K562 (cell line): ENCODE measurements around the gene CCDC116. TPM values are rescaled to one million over a fixed set of nuclear protein-coding genes. Genes with fewer than 3 reads are reported as not detected.
A peak's percentile ranks its signal among the peaks of the same experiment; 100 is the strongest.

Experiments used
- DMBX1 ChIP-seq: fragments of 250-450 bp; sonication (Bioruptor Pico); IDR thresholded peaks from 2 replicates; pipeline ENCODE4 v1.8.0; 2022; ENCODE audit warnings: inconsistent platforms, mild to moderate bottlenecking, moderate library complexity, borderline replicate concordance
- FOXA3 ChIP-seq, 2 experiments: fragments of 450-650 bp in 1 of 2; sonication (generic) in 1 of 2; formaldehyde crosslinking; IDR thresholded peaks in 1 of 2; conservative IDR thresholded peaks in 1 of 2; 2 replicates each; pipeline versions ENCODE4 v1.4.0 to v1.8.0; 2020 to 2022; ENCODE audit warnings: mild to moderate bottlenecking in 2 of 2, missing genetic modification reagents in 1 of 2
- FUS ChIP-seq: fragments of 200-400 bp; formaldehyde crosslinking; optimal IDR thresholded peaks from 2 replicates; pipeline ENCODE3; 2017; ENCODE audit warnings: low read depth, low read length
- IRF2 ChIP-seq: sonication (generic); formaldehyde crosslinking; IDR thresholded peaks from 2 replicates; pipeline ENCODE4 v1.8.1; 2022; ENCODE audit warnings: mild to moderate bottlenecking, missing genetic modification reagents
- NR2F6 ChIP-seq: fragments of 450-650 bp; formaldehyde crosslinking; IDR thresholded peaks from 2 replicates; pipeline ENCODE4 v1.4.0; 2020; ENCODE audit warnings: mild to moderate bottlenecking
- OTX1 ChIP-seq: fragments of 450-650 bp; formaldehyde crosslinking; IDR thresholded peaks from 2 replicates; pipeline ENCODE4 v1.4.0; 2022; ENCODE audit warnings: mild to moderate bottlenecking
- RBM17 ChIP-seq: fragments of 200-400 bp; formaldehyde crosslinking; IDR thresholded peaks from 2 replicates; pipeline ENCODE4 v1.6.1; 2017; ENCODE audit warnings: low read depth, mild to moderate bottlenecking, low read length, borderline replicate concordance
- RBM22 ChIP-seq: fragments of 200-400 bp; formaldehyde crosslinking; IDR thresholded peaks from 2 replicates; pipeline ENCODE4 v1.6.1; 2018; ENCODE audit warnings: low read length, low read depth; ENCODE audit not compliant: poor library complexity, severe bottlenecking
- SIRT6 ChIP-seq: IDR thresholded peaks from one replicate; pipeline ENCODE4 v1.6.1; 2012; ENCODE audit warnings: low read depth, mild to moderate bottlenecking, control low read depth, inconsistent platforms, low read length, moderate library complexity
- SMAD1 ChIP-seq: fragments of 150-350 bp; IDR thresholded peaks from 2 replicates; pipeline ENCODE4 v1.6.1; 2014; ENCODE audit warnings: low read length, low read depth; ENCODE audit not compliant: partially characterized antibody
- SPI1 ChIP-seq: IDR thresholded peaks from 2 replicates; pipeline ENCODE4 v1.6.1; 2011; ENCODE audit warnings: low read depth, low read length, control low read depth, borderline replicate concordance
- TFAM ChIP-seq: fragments of 250-450 bp; sonication (Bioruptor Pico); conservative IDR thresholded peaks from 2 replicates; pipeline ENCODE4 v1.5.0; 2021; ENCODE audit warnings: mild to moderate bottlenecking, moderate library complexity
- ZBTB1 ChIP-seq: sonication (generic); formaldehyde crosslinking; IDR thresholded peaks from 2 replicates; pipeline ENCODE4 v1.8.1; 2023; ENCODE audit warnings: missing genetic modification reagents, low read depth, mild to moderate bottlenecking, borderline replicate concordance
- ZBTB8A ChIP-seq: fragments of 450-650 bp; IDR thresholded peaks from 2 replicates; pipeline ENCODE4 v1.6.1; 2018; ENCODE audit warnings: mild to moderate bottlenecking, moderate library complexity; ENCODE audit not compliant: partially characterized antibody
- ZNF133 ChIP-seq: fragments of 250-450 bp; sonication (Bioruptor Pico); IDR thresholded peaks from 2 replicates; pipeline ENCODE4 v1.4.0; 2020; ENCODE audit warnings: mild to moderate bottlenecking
- ZNF561 ChIP-seq: fragments of 450-650 bp; formaldehyde crosslinking; conservative IDR thresholded peaks from 2 replicates; pipeline ENCODE4 v1.4.0; 2020; ENCODE audit warnings: mild to moderate bottlenecking, moderate library complexity
- polyA plus RNA-seq, 8 experiments: library from polyadenylated mRNA; depleted of rRNA in 4 of 8; stranded (reverse) in 5 of 8; unstranded in 3 of 8; fragments of >200 nt; fragmentation: Nextera tagmentation in 2 of 8; fragmentation: Illumina TruSeq in 1 of 8; extraction: Ambion mirVana in 2 of 8; extraction: Trizol in 1 of 8; gene quantifications; 2 replicates each; pipeline versions ENCODE4 v1.2.1 to v1.2.3, GENCODE V29; 2011 to 2014; ENCODE audit warnings: inconsistent platforms in 1 of 8, missing spikeins in 1 of 8
- total RNA-seq, 7 experiments: library from RNA; depleted of rRNA in 6 of 7; stranded (reverse); fragments of >200 nt in 6 of 7; fragmentation: Illumina TruSeq in 2 of 7; extraction: Trizol in 2 of 7; gene quantifications; 2 replicates each; pipeline versions ENCODE4 v1.2.1 to v1.2.3, GENCODE V29; 2011 to 2021; ENCODE audit warnings: low replicate concordance in 1 of 7
- TF ChIP-seq, protein P1 (sequence below): conservative IDR thresholded peaks from 2 replicates; pipeline ENCODE4 v1.6.1; 2011; ENCODE audit warnings: low read depth, mild to moderate bottlenecking, low read length; ENCODE audit not compliant: control insufficient read depth
- TF ChIP-seq, protein P2 (sequence below): fragments of 250-450 bp; sonication (Bioruptor Pico); IDR thresholded peaks from 2 replicates; pipeline ENCODE4 v1.4.0; 2020; ENCODE audit warnings: borderline replicate concordance
- TF ChIP-seq, protein P3 (sequence below): fragments of 250-450 bp; sonication (Bioruptor Pico); IDR thresholded peaks from 2 replicates; pipeline ENCODE4 v1.5.0; 2021
- TF ChIP-seq, protein P4 (sequence below): fragments of 250-450 bp; sonication (Bioruptor Pico); IDR thresholded peaks from 2 replicates; pipeline ENCODE4 v1.4.0; 2020; ENCODE audit warnings: mild to moderate bottlenecking, moderate library complexity
- TF ChIP-seq, protein P5 (sequence below): fragments of 450-650 bp; formaldehyde crosslinking; IDR thresholded peaks from 2 replicates; pipeline ENCODE4 v1.4.0; 2020; ENCODE audit warnings: mild to moderate bottlenecking, moderate library complexity

Gene CCDC116
- total and polyA plus RNA-seq, 9 of the 15 experiments (the other 6 are each of a cell fraction or from before 2014, with no cell fraction given): 1.6 to 11.3 (median 4.7) TPM

DNA sequence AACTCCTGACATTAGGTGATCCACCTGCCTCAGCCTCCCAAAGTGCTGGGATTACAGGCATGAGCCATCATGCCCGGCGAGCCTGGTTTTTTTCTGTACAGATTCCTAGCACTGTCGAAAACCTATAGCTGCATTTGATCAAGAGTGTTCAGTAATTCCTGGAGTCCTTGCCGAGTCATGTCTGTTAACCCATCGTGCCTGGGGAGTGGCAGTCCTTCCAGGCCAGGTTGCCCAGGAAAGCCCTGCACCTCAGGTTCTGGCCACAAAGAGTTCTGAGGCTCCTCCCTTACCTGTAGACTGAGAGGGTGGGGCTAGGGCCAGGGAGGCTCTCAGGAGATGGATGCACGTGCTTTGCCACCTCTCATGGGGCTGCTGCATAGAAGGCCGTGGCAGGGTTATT lies 19.7 kb upstream of the CCDC116 start (continued):
- peak in 1 of 2 experiments; percentile 76; a peak in 1 of 4 replicates for TF ChIP-seq FOXA3 (CRISPR knock-in tag; conservative IDR thresholded peaks at IDR 0.05 in 1 of 2, IDR thresholded peaks at IDR 0.05 in 1 of 2)
- TF ChIP-seq SIRT6: no peak
- no peak for TF ChIP-seq RBM17
- TF ChIP-seq ZNF561 (CRISPR knock-in tag): 0 out of 2 replicates have a peak, but pooled peaks have one; percentile 33
- 0 out of 2 replicates have a peak, but pooled peaks have one; percentile 52 for TF ChIP-seq ZNF133 (CRISPR knock-in tag)
- TF ChIP-seq IRF2 (CRISPR knock-in tag): peak; percentile 83; the same call in 1 of the 2 replicates
- no peak for TF ChIP-seq FUS
- TF ChIP-seq SMAD1: no peak
- TF ChIP-seq, protein P1, sequence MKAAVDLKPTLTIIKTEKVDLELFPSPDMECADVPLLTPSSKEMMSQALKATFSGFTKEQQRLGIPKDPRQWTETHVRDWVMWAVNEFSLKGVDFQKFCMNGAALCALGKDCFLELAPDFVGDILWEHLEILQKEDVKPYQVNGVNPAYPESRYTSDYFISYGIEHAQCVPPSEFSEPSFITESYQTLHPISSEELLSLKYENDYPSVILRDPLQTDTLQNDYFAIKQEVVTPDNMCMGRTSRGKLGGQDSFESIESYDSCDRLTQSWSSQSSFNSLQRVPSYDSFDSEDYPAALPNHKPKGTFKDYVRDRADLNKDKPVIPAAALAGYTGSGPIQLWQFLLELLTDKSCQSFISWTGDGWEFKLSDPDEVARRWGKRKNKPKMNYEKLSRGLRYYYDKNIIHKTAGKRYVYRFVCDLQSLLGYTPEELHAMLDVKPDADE: no peak
- TF ChIP-seq OTX1 (CRISPR knock-in tag): 0 out of 2 replicates have a peak, but pooled peaks have one; percentile 42
- TF ChIP-seq, protein P2, sequence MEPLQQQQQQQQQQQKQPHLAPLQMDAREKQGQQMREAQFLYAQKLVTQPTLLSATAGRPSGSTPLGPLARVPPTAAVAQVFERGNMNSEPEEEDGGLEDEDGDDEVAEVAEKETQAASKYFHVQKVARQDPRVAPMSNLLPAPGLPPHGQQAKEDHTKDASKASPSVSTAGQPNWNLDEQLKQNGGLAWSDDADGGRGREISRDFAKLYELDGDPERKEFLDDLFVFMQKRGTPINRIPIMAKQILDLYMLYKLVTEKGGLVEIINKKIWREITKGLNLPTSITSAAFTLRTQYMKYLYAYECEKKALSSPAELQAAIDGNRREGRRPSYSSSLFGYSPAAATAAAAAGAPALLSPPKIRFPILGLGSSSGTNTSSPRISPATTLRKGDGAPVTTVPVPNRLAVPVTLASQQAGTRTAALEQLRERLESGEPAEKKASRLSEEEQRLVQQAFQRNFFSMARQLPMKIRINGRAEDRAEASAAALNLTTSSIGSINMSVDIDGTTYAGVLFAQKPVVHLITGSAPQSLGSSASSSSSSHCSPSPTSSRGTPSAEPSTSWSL (CRISPR knock-in tag): 0 out of 2 replicates have a peak, but pooled peaks have one; percentile 25
- TF ChIP-seq ZBTB1 (CRISPR knock-in tag): 0 out of 2 replicates have a peak, but pooled peaks have one; percentile 37
- no peak for TF ChIP-seq RBM22
- TF ChIP-seq, protein P3, sequence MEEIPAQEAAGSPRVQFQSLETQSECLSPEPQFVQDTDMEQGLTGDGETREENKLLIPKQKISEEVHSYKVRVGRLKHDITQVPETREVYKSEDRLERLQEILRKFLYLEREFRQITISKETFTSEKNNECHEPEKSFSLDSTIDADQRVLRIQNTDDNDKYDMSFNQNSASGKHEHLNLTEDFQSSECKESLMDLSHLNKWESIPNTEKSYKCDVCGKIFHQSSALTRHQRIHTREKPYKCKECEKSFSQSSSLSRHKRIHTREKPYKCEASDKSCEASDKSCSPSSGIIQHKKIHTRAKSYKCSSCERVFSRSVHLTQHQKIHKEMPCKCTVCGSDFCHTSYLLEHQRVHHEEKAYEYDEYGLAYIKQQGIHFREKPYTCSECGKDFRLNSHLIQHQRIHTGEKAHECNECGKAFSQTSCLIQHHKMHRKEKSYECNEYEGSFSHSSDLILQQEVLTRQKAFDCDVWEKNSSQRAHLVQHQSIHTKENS (CRISPR knock-in tag): no peak
- no peak for TF ChIP-seq TFAM (CRISPR knock-in tag)
- TF ChIP-seq ZBTB8A: no peak
- 0 out of 2 replicates have a peak, but pooled peaks have one; percentile 15 for TF ChIP-seq DMBX1 (CRISPR knock-in tag)
- TF ChIP-seq, protein P4, sequence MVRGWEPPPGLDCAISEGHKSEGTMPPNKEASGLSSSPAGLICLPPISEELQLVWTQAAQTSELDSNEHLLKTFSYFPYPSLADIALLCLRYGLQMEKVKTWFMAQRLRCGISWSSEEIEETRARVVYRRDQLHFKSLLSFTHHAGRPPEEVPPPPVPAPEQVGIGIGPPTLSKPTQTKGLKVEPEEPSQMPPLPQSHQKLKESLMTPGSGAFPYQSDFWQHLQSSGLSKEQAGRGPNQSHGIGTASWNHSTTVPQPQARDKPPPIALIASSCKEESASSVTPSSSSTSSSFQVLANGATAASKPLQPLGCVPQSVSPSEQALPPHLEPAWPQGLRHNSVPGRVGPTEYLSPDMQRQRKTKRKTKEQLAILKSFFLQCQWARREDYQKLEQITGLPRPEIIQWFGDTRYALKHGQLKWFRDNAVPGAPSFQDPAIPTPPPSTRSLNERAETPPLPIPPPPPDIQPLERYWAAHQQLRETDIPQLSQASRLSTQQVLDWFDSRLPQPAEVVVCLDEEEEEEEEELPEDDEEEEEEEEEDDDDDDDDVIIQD (CRISPR knock-in tag): peak; percentile 62; the same call in 1 of the 2 replicates
- TF ChIP-seq, protein P5, sequence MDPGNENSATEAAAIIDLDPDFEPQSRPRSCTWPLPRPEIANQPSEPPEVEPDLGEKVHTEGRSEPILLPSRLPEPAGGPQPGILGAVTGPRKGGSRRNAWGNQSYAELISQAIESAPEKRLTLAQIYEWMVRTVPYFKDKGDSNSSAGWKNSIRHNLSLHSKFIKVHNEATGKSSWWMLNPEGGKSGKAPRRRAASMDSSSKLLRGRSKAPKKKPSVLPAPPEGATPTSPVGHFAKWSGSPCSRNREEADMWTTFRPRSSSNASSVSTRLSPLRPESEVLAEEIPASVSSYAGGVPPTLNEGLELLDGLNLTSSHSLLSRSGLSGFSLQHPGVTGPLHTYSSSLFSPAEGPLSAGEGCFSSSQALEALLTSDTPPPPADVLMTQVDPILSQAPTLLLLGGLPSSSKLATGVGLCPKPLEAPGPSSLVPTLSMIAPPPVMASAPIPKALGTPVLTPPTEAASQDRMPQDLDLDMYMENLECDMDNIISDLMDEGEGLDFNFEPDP (CRISPR knock-in tag): 0 out of 2 replicates have a peak, but pooled peaks have one; percentile 27
- peak; percentile 59; the same call in 1 of the 2 replicates for TF ChIP-seq NR2F6 (CRISPR knock-in tag)
- no peak for TF ChIP-seq SPI1
